Liver (tissue), 3 donors: Measurements from ENCODE around the gene RAB4B.

Experiments
- EGR1 ChIP-seq, 2 donors: IDR thresholded peaks; 2 replicates each; pipeline ENCODE4 v1.6.1; 2016 to 2018; ENCODE audit warnings: antibody characterized with exemption in 2 of 2, low read depth in 2 of 2
- FOXA2 ChIP-seq: IDR thresholded peaks from 2 replicates; pipeline ENCODE4 v1.6.1; 2016; ENCODE audit warnings: antibody characterized with exemption
- GABPA ChIP-seq, 2 donors: IDR thresholded peaks in 1 of 2; conservative IDR thresholded peaks in 1 of 2; 2 replicates each; pipeline ENCODE4 v1.6.1; 2016; ENCODE audit warnings: antibody characterized with exemption in 2 of 2, mild to moderate bottlenecking in 1 of 2, moderate library complexity in 1 of 2
- HNF4A ChIP-seq, 2 donors: conservative IDR thresholded peaks; 2 replicates each; pipeline ENCODE4 v1.6.1; 2016; ENCODE audit warnings: antibody characterized with exemption in 2 of 2, mild to moderate bottlenecking in 2 of 2
- JUND ChIP-seq, 2 donors: IDR thresholded peaks; 2 replicates each; pipeline ENCODE4 v1.6.1; 2016; ENCODE audit warnings: antibody characterized with exemption in 2 of 2
- MAX ChIP-seq: IDR thresholded peaks from 2 replicates; pipeline ENCODE4 v1.6.1; 2016; ENCODE audit warnings: antibody characterized with exemption
- RAD21 ChIP-seq, 2 donors: IDR thresholded peaks; 2 replicates each; pipeline ENCODE4 v1.6.1; 2016; ENCODE audit warnings: antibody characterized with exemption in 2 of 2, mild to moderate bottlenecking in 2 of 2
- SP1 ChIP-seq: IDR thresholded peaks from 2 replicates; pipeline ENCODE4 v1.6.1; 2018; ENCODE audit warnings: antibody characterized with exemption, mild to moderate bottlenecking
- TAF1 ChIP-seq: conservative IDR thresholded peaks from 2 replicates; pipeline ENCODE4 v1.6.1; 2016; ENCODE audit warnings: antibody characterized with exemption, mild to moderate bottlenecking
- ZBTB33 ChIP-seq: IDR thresholded peaks from 2 replicates; pipeline ENCODE4 v1.6.1; 2016; ENCODE audit warnings: antibody characterized with exemption
- TF ChIP-seq, protein P1 (sequence below): fragments of 150-350 bp; IDR thresholded peaks from 2 replicates; pipeline ENCODE4 v1.5.1; 2017; ENCODE audit warnings: improper control_type of control experiment, low read depth, low read length; ENCODE audit not compliant: missing input control
- TF ChIP-seq, protein P2 (sequence below): IDR thresholded peaks from 2 replicates; pipeline ENCODE4 v1.6.1; 2016; ENCODE audit warnings: antibody characterized with exemption, mild to moderate bottlenecking
- donor health status: healthy.
- donor health status: healthy.

- TF ChIP-seq TAF1, result no peak
- TF ChIP-seq, protein P1, sequence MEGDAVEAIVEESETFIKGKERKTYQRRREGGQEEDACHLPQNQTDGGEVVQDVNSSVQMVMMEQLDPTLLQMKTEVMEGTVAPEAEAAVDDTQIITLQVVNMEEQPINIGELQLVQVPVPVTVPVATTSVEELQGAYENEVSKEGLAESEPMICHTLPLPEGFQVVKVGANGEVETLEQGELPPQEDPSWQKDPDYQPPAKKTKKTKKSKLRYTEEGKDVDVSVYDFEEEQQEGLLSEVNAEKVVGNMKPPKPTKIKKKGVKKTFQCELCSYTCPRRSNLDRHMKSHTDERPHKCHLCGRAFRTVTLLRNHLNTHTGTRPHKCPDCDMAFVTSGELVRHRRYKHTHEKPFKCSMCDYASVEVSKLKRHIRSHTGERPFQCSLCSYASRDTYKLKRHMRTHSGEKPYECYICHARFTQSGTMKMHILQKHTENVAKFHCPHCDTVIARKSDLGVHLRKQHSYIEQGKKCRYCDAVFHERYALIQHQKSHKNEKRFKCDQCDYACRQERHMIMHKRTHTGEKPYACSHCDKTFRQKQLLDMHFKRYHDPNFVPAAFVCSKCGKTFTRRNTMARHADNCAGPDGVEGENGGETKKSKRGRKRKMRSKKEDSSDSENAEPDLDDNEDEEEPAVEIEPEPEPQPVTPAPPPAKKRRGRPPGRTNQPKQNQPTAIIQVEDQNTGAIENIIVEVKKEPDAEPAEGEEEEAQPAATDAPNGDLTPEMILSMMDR, result no peak
- TF ChIP-seq ZBTB33, result no peak
- TF ChIP-seq SP1, result no peak
- no peak for TF ChIP-seq JUND (IDR thresholded peaks at IDR 0.05)
- no peak for TF ChIP-seq EGR1 (IDR thresholded peaks at IDR 0.05; ENCODE audit: low read depth in 2 of 2)
- no peak for TF ChIP-seq RAD21 (IDR thresholded peaks at IDR 0.05)
- no peak for TF ChIP-seq MAX
- TF ChIP-seq FOXA2, result no peak
- no peak for TF ChIP-seq GABPA (IDR thresholded peaks at IDR 0.05 in 1 of 2, conservative IDR thresholded peaks at IDR 0.05 in 1 of 2)
- TF ChIP-seq, protein P2, sequence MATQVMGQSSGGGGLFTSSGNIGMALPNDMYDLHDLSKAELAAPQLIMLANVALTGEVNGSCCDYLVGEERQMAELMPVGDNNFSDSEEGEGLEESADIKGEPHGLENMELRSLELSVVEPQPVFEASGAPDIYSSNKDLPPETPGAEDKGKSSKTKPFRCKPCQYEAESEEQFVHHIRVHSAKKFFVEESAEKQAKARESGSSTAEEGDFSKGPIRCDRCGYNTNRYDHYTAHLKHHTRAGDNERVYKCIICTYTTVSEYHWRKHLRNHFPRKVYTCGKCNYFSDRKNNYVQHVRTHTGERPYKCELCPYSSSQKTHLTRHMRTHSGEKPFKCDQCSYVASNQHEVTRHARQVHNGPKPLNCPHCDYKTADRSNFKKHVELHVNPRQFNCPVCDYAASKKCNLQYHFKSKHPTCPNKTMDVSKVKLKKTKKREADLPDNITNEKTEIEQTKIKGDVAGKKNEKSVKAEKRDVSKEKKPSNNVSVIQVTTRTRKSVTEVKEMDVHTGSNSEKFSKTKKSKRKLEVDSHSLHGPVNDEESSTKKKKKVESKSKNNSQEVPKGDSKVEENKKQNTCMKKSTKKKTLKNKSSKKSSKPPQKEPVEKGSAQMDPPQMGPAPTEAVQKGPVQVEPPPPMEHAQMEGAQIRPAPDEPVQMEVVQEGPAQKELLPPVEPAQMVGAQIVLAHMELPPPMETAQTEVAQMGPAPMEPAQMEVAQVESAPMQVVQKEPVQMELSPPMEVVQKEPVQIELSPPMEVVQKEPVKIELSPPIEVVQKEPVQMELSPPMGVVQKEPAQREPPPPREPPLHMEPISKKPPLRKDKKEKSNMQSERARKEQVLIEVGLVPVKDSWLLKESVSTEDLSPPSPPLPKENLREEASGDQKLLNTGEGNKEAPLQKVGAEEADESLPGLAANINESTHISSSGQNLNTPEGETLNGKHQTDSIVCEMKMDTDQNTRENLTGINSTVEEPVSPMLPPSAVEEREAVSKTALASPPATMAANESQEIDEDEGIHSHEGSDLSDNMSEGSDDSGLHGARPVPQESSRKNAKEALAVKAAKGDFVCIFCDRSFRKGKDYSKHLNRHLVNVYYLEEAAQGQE, result no peak
- TF ChIP-seq HNF4A (conservative IDR thresholded peaks at IDR 0.05), result no peak
Observed at GRCh38 chr19:40797166-40797962, 19.3 kb downstream of the RAB4B start.
